Thyroid gland (tissue), 4 donors: ENCODE results near the gene TOMM7. TPM values are rescaled to one million over a fixed set of nuclear protein-coding genes. Genes with fewer than 3 reads are reported as not detected.

Source experiments
- DNase-seq, 2 donors: peaks; one replicate each; pipeline ENCODE4 v3.0.0-alpha.2; 2019
- H3K27ac ChIP-seq, 3 donors: fragments of 200-600 bp; sonication (generic); 1 replicate in 2 of 3; 2 replicates in 1 of 3; pipeline ENCODE4 v1.5.1; 2016 to 2019; ENCODE audit warnings: mild to moderate bottlenecking in 1 of 3, moderate library complexity in 1 of 3
- H3K27me3 ChIP-seq: fragments of 200-600 bp; sonication (generic); one replicate; pipeline ENCODE4 v1.5.1; 2019
- H3K36me3 ChIP-seq, 2 donors: fragments of 200-600 bp; sonication (generic); one replicate each; pipeline ENCODE4 v1.5.1; 2016 to 2019
- H3K4me1 ChIP-seq, 2 donors: fragments of 200-600 bp; sonication (generic); one replicate each; pipeline ENCODE4 v1.5.1; 2017 to 2019
- H3K4me3 ChIP-seq, 3 donors: fragments of 200-600 bp; sonication (generic); replicated peaks in 1 of 3; 1 replicate in 2 of 3; 2 replicates in 1 of 3; pipeline ENCODE4 v1.5.1; 2016; ENCODE audit warnings: mild to moderate bottlenecking in 1 of 3
- H3K9me3 ChIP-seq: fragments of 200-600 bp; sonication (generic); one replicate; pipeline ENCODE4 v1.5.1; 2017
- CTCF ChIP-seq, 6 experiments: fragments of 200-600 bp in 3 of 6; fragments of 450-650 bp in 3 of 6; sonication (generic) in 3 of 6; IDR thresholded peaks; one replicate each; pipeline ENCODE4 v1.5.1; 2016 to 2019; ENCODE audit warnings: antibody characterized with exemption in 6 of 6, mild to moderate bottlenecking in 2 of 6, inconsistent platforms in 1 of 6, moderate library complexity in 1 of 6
- POLR2A ChIP-seq, 2 donors: fragments of 450-650 bp; IDR thresholded peaks; one replicate each; pipeline ENCODE4 v1.6.1; 2017; ENCODE audit warnings: antibody characterized with exemption in 2 of 2, mild to moderate bottlenecking in 2 of 2, moderate library complexity in 1 of 2
- WGBS, 2 donors: methylation state at CpG; one replicate each; pipeline ENCODE4 v1.1.5; 2017; 5-methylcytosine and 5-hydroxymethylcytosine counted together
- intact Hi-C: fragments of 100-400 bp; cut with DNase I; formaldehyde crosslinking; loops from one replicate; pipeline ENCODE4 v1.15.1; 2023
- total RNA-seq, 4 donors: library from RNA; depleted of rRNA; stranded (reverse); fragments of >200 nt; gene quantifications; one replicate each; pipeline ENCODE4 v1.2.3, GENCODE V29; 2016

Gene TOMM7
- total RNA-seq, 4 donors from 2014 or later, result 94.8 to 312 (median 154) TPM

- intact Hi-C loops, result no loop called here
- WGBS, 2 donors, result 91 to 94% methylated on average over 2 of the region's 2 CpGs
Observed at GRCh38 chr7:22824760-22825159, 2.1 kb upstream of the TOMM7 start.

GRCh38 chr7:22823142-22823497, 471 bp upstream of the TOMM7 start:
- 49% methylated on average over 3 of the region's 3 CpGs for WGBS, 2 donors
- Histone ChIP-seq H3K27me3 (no peaks in the 10 kb centered on the region), H3K27ac (peak overlapping the region in 2 of 3 donors; percentile 72 to 82)

More at GRCh38 chr7:22824760-22825159, 2.1 kb upstream of the TOMM7 start:
- H3K4me3 ChIP-seq, result no peak overlapping the region
- no peak for TF ChIP-seq POLR2A (IDR thresholded peaks at IDR 0.05)
- no peak for TF ChIP-seq CTCF (IDR thresholded peaks at IDR 0.05)
- peaks cover 0 to 15% of the 10 kb centered on the region in 2 donors for H3K4me1 ChIP-seq
- no peaks in the 10 kb centered on the region for H3K27me3 ChIP-seq
- DNase-seq, result no peak
- no peaks in the 10 kb centered on the region for H3K36me3 ChIP-seq
- H3K27ac ChIP-seq, result no peak overlapping the region
- H3K9me3 ChIP-seq, result no peaks in the 10 kb centered on the region

GRCh38 chr7:22821702-22822485, 755 bp downstream of the TOMM7 start:
- peak overlapping the region; percentile 28 to 70 (median 52) for H3K4me3 ChIP-seq
- H3K27ac ChIP-seq, result peak overlapping the region in 2 of 3 donors; percentile 72 to 82
- H3K36me3 ChIP-seq, result peaks cover 5 to 10% of the 10 kb centered on the region in 2 donors
- no peaks in the 10 kb centered on the region for H3K27me3 ChIP-seq
- H3K4me1 ChIP-seq, result peaks cover 0 to 15% of the 10 kb centered on the region in 2 donors
- H3K9me3 ChIP-seq, result no peaks in the 10 kb centered on the region
- TF ChIP-seq POLR2A (IDR thresholded peaks at IDR 0.05) (no peak), CTCF (IDR thresholded peaks at IDR 0.05) (no peak)
- WGBS, 2 donors, result 9 to 11% methylated on average over 18 of the region's 18 CpGs
- intact Hi-C loops, result no loop called here
- peak; percentile 18 to 22 for DNase-seq

More at GRCh38 chr7:22823142-22823497, 471 bp upstream of the TOMM7 start:
- H3K4me3 ChIP-seq, result peak overlapping the region; percentile 28 to 70 (median 28)
- TF ChIP-seq CTCF (IDR thresholded peaks at IDR 0.05), result no peak
- TF ChIP-seq POLR2A (IDR thresholded peaks at IDR 0.05), result no peak
- intact Hi-C loops, result no loop called here
- H3K9me3 ChIP-seq, result no peaks in the 10 kb centered on the region
- peaks cover 0 to 15% of the 10 kb centered on the region in 2 donors for H3K4me1 ChIP-seq
- no peak for DNase-seq
- H3K36me3 ChIP-seq, result no peaks in the 10 kb centered on the region

- intact Hi-C loops, result no loop called here
- no peak for DNase-seq
- H3K27me3 ChIP-seq, result no peaks in the 10 kb centered on the region
- no peak overlapping the region for H3K4me3 ChIP-seq
- H3K27ac ChIP-seq, result no peak overlapping the region
- TF ChIP-seq POLR2A (IDR thresholded peaks at IDR 0.05) (no peak), CTCF (IDR thresholded peaks at IDR 0.05) (no peak)
- H3K4me1 ChIP-seq, result peaks cover 0 to 15% of the 10 kb centered on the region in 2 donors
- peaks cover 14 to 18% of the 10 kb centered on the region in 2 donors for H3K36me3 ChIP-seq
- no peaks in the 10 kb centered on the region for H3K9me3 ChIP-seq
- WGBS, 2 donors, result 100% methylated on average over 4 of the region's 4 CpGs
Observed at GRCh38 chr7:22819476-22819875, 3.2 kb downstream of the TOMM7 start.
